Keratinocyte (primary cell): ENCODE results near the gene MAST3.

Source experiments
- CTCF ChIP-seq, 3 experiments: IDR thresholded peaks in 1 of 3; conservative IDR thresholded peaks in 1 of 3; optimal IDR thresholded peaks in 1 of 3; 2 replicates in 2 of 3; 3 replicates in 1 of 3; pipeline versions ENCODE3 to v1.5.1; 2011; ENCODE audit warnings: low read length in 3 of 3, mild to moderate bottlenecking in 3 of 3, moderate library complexity in 2 of 3, control low read depth in 1 of 3, inconsistent platforms in 1 of 3; ENCODE audit not compliant: insufficient read depth in 2 of 3; ENCODE audit errors: extremely low read depth in 1 of 3
- EZH2 ChIP-seq: IDR thresholded peaks from one replicate; pipeline ENCODE4 v1.6.1; 2012; ENCODE audit warnings: inconsistent platforms, mild to moderate bottlenecking, low read length, moderate library complexity

- no peak for TF ChIP-seq CTCF (optimal IDR thresholded peaks at IDR 0.05 in 1 of 3, IDR thresholded peaks at IDR 0.05 in 1 of 3, conservative IDR thresholded peaks at IDR 0.05 in 1 of 3; ENCODE audit: extremely low read depth in 1 of 3, insufficient read depth in 2 of 3, low read length in 3 of 3)
- no peak for TF ChIP-seq EZH2
Measured at GRCh38 chr19:18097993-18098890, 664 bp downstream of the MAST3 start.
